H1 (cell line): ENCODE measurements around the gene PELO. TPM values are rescaled to one million over a fixed set of nuclear protein-coding genes. Genes with fewer than 3 reads are reported as not detected.

ENCODE experiments used
- CTCF ChIA-PET: fragments of 300-600 bp; sonication (Branson Sonifier 250); formaldehyde crosslinking; loops from one replicate; lab custom pipeline; 2021; ENCODE audit not compliant: partially characterized antibody; lab: Charles Lee
- POLR2A ChIA-PET: fragments of 300-600 bp; sonication (Branson Sonifier 250); formaldehyde crosslinking; loops from one replicate; lab custom pipeline; 2021; ENCODE audit warnings: inconsistent platforms; ENCODE audit not compliant: partially characterized antibody; lab: Charles Lee
- DNase-seq, 2 experiments: peaks; one replicate each; pipeline versions ENCODE4 v3.0.0 to v3.0.0-alpha.2; 2010 to 2022; ENCODE audit warnings: low spot score in 2 of 2, low read depth in 1 of 2, mixed read lengths in 1 of 2
- FAIRE-seq: peaks from 2 replicates; lab custom pipeline; 2011; peaks lifted over from hg19 to GRCh38; lab: Jason Lieb, UNC
- H2AFZ ChIP-seq: 2 replicates; pipeline ENCODE4 v1.8.1; 2012; ENCODE audit warnings: low read length, inconsistent platforms
- H2AK5ac ChIP-seq: 2 replicates; pipeline ENCODE4 v1.6.1; 2013; ENCODE audit warnings: low read depth, low read length
- H2BK120ac ChIP-seq: replicated peaks from 2 replicates; pipeline ENCODE3; 2013; ENCODE audit warnings: low read depth, low read length, inconsistent platforms
- H2BK12ac ChIP-seq: 2 replicates; pipeline ENCODE4 v1.6.1; 2013; ENCODE audit warnings: low read depth, low read length
- H2BK15ac ChIP-seq: 2 replicates; pipeline ENCODE4 v1.6.1; 2013; ENCODE audit warnings: low read length
- H2BK20ac ChIP-seq: 2 replicates; pipeline ENCODE4 v1.6.1; 2013; ENCODE audit warnings: low read length
- H2BK5ac ChIP-seq: 2 replicates; pipeline ENCODE4 v1.6.1; 2013; ENCODE audit warnings: low read depth, low read length
- H3K14ac ChIP-seq: 2 replicates; pipeline ENCODE4 v1.6.1; 2013; ENCODE audit warnings: inconsistent platforms; ENCODE audit not compliant: insufficient read length
- H3K18ac ChIP-seq: 2 replicates; pipeline ENCODE4 v1.6.1; 2013; ENCODE audit warnings: low read length; ENCODE audit errors: extremely low read depth
- H3K23ac ChIP-seq: 2 replicates; pipeline ENCODE4 v1.6.1; 2013; ENCODE audit warnings: inconsistent platforms; ENCODE audit not compliant: insufficient read length
- H3K23me2 ChIP-seq: 2 replicates; pipeline ENCODE4 v1.6.1; 2013; ENCODE audit warnings: low read depth, low read length
- H3K27ac ChIP-seq: 2 replicates; pipeline ENCODE4 v1.6.1; 2011; ENCODE audit warnings: low read depth, low read length, inconsistent platforms
- H3K27me3 ChIP-seq, 4 experiments: replicated peaks in 1 of 4; 1 replicate in 1 of 4; 2 replicates in 3 of 4; pipeline versions ENCODE4 v1.6.1 to v1.8.1; 2011 to 2013; ENCODE audit warnings: low read length in 3 of 4, mild to moderate bottlenecking in 3 of 4, inconsistent platforms in 2 of 4, mixed read lengths in 2 of 4, moderate library complexity in 1 of 4; ENCODE audit not compliant: control insufficient read depth in 3 of 4, insufficient read depth in 3 of 4; ENCODE audit errors: extremely low read depth in 1 of 4
- H3K36me3 ChIP-seq, 4 experiments: 2 replicates each; pipeline versions ENCODE4 v1.6.1 to v1.8.1; 2011 to 2013; ENCODE audit warnings: mild to moderate bottlenecking in 4 of 4, low read length in 3 of 4, moderate library complexity in 2 of 4, control low read depth in 1 of 4, inconsistent platforms in 1 of 4; ENCODE audit not compliant: insufficient read depth in 4 of 4, control insufficient read depth in 2 of 4
- H3K4ac ChIP-seq: replicated peaks from 2 replicates; pipeline ENCODE3; 2013; ENCODE audit warnings: low read length, low read depth, mixed read lengths, inconsistent platforms; ENCODE audit not compliant: insufficient read length
- H3K4me1 ChIP-seq, 4 experiments: replicated peaks in 1 of 4; 1 replicate in 1 of 4; 2 replicates in 3 of 4; pipeline versions ENCODE4 v1.6.1 to v1.8.1; 2011 to 2013; ENCODE audit warnings: low read length in 3 of 4, inconsistent platforms in 2 of 4, mixed read lengths in 1 of 4; ENCODE audit not compliant: insufficient read depth in 4 of 4, control insufficient read depth in 3 of 4
- H3K4me2 ChIP-seq, 2 experiments: 2 replicates each; pipeline versions ENCODE4 v1.6.1 to v1.8.1; 2011 to 2013; ENCODE audit warnings: low read depth in 2 of 2, low read length in 2 of 2, control low read depth in 1 of 2, inconsistent platforms in 1 of 2, mild to moderate bottlenecking in 1 of 2; ENCODE audit not compliant: insufficient read depth in 1 of 2
- H3K4me3 ChIP-seq, 4 experiments: fragments of 200-600, 300-600 bp in 1 of 4; sonication (generic), shearing (Covaris generic), sonication (Bioruptor Twin) in 1 of 4; 2 replicates each; pipeline versions ENCODE4 v1.5.1 to v1.8.1; 2011 to 2016; ENCODE audit warnings: low read length in 4 of 4, low read depth in 3 of 4, control low read depth in 2 of 4, inconsistent platforms in 2 of 4, mild to moderate bottlenecking in 2 of 4, mixed read lengths in 1 of 4, moderate library complexity in 1 of 4; ENCODE audit not compliant: insufficient read depth in 2 of 4; ENCODE audit errors: extremely low read depth in 1 of 4
- H3K56ac ChIP-seq: replicated peaks from 2 replicates; pipeline ENCODE3; 2013; ENCODE audit warnings: low read depth, mild to moderate bottlenecking, mixed read lengths, low read length, inconsistent platforms; ENCODE audit not compliant: insufficient read length
- H3K79me1 ChIP-seq: 2 replicates; pipeline ENCODE4 v1.6.1; 2013; ENCODE audit warnings: low read depth, low read length, control low read depth
- H3K79me2 ChIP-seq, 2 experiments: 2 replicates each; pipeline versions ENCODE4 v1.6.1 to v1.8.1; 2012 to 2013; ENCODE audit warnings: low read length in 2 of 2, mild to moderate bottlenecking in 2 of 2, inconsistent platforms in 1 of 2; ENCODE audit not compliant: insufficient read depth in 2 of 2, control insufficient read depth in 1 of 2
- H3K9ac ChIP-seq, 4 experiments: replicated peaks in 1 of 4; 1 replicate in 1 of 4; 2 replicates in 3 of 4; pipeline versions ENCODE4 v1.6.1 to v1.8.1; 2011 to 2013; ENCODE audit warnings: low read depth in 3 of 4, low read length in 3 of 4, control low read depth in 2 of 4, mild to moderate bottlenecking in 2 of 4, moderate library complexity in 2 of 4, inconsistent platforms in 1 of 4; ENCODE audit errors: extremely low read depth in 1 of 4
- H3K9me3 ChIP-seq, 2 experiments: 2 replicates each; pipeline versions ENCODE4 v1.6.1 to v1.8.1; 2012 to 2013; ENCODE audit warnings: mild to moderate bottlenecking in 2 of 2, moderate library complexity in 2 of 2, control low read depth in 1 of 2, inconsistent platforms in 1 of 2, low read depth in 1 of 2, low read length in 1 of 2, mixed read lengths in 1 of 2; ENCODE audit not compliant: insufficient read depth in 2 of 2
- H4K20me1 ChIP-seq, 2 experiments: replicated peaks in 1 of 2; 2 replicates each; pipeline versions ENCODE3 to v1.8.1; 2011 to 2013; ENCODE audit warnings: inconsistent platforms in 2 of 2, low read length in 2 of 2, mild to moderate bottlenecking in 1 of 2; ENCODE audit not compliant: insufficient read depth in 2 of 2, control insufficient read depth in 1 of 2
- H4K5ac ChIP-seq: 2 replicates; pipeline ENCODE4 v1.6.1; 2013; ENCODE audit warnings: low read length, low read depth, mixed read lengths, inconsistent platforms; ENCODE audit not compliant: insufficient read length
- H4K8ac ChIP-seq: 2 replicates; pipeline ENCODE4 v1.8.0; 2013; ENCODE audit warnings: mild to moderate bottlenecking, moderate library complexity, low read length, inconsistent platforms; ENCODE audit not compliant: insufficient read depth; ENCODE audit errors: extremely low read depth
- H4K91ac ChIP-seq: replicated peaks from 2 replicates; pipeline ENCODE3; 2013; ENCODE audit warnings: low read length, mixed read lengths, inconsistent platforms; ENCODE audit not compliant: insufficient read length
- ASH2L ChIP-seq: fragments of 200-600, 300-600 bp; sonication (generic); IDR thresholded peaks from one replicate; pipeline ENCODE4 v1.7.1; 2017; ENCODE audit warnings: low read length
- CREB1 ChIP-seq: IDR thresholded peaks from 2 replicates; pipeline ENCODE4 v1.6.1; 2012; ENCODE audit warnings: inconsistent platforms
- EGR1 ChIP-seq: IDR thresholded peaks from 2 replicates; pipeline ENCODE4 v1.6.1; 2011; ENCODE audit warnings: low read depth, low read length, borderline replicate concordance
- EP300 ChIP-seq, 2 experiments: IDR thresholded peaks; 1 replicate in 1 of 2; 2 replicates in 1 of 2; pipeline ENCODE4 v1.6.1; 2011 to 2012; ENCODE audit warnings: low read depth in 2 of 2, low read length in 2 of 2, mild to moderate bottlenecking in 2 of 2, borderline replicate concordance in 1 of 2, inconsistent platforms in 1 of 2, moderate library complexity in 1 of 2
- GTF2F1 ChIP-seq: IDR thresholded peaks from 2 replicates; pipeline ENCODE4 v1.6.1; 2012; ENCODE audit warnings: low read depth, low read length, improper control_type of control experiment, borderline replicate concordance
- KDM4A ChIP-seq: IDR thresholded peaks from one replicate; pipeline ENCODE4 v1.7.1; 2012; ENCODE audit warnings: low read depth, mild to moderate bottlenecking, moderate library complexity, low read length, inconsistent platforms; ENCODE audit not compliant: severe bottlenecking
- POLR2AphosphoS5 ChIP-seq: IDR thresholded peaks from 2 replicates; pipeline ENCODE4 v1.6.1; 2011; ENCODE audit warnings: low read depth, low read length
- RFX5 ChIP-seq: IDR thresholded peaks from 2 replicates; pipeline ENCODE4 v1.6.1; 2011; ENCODE audit warnings: low read depth, low read length, improper control_type of control experiment, borderline replicate concordance
- RNF2 ChIP-seq: fragments of 200-900, 300-1000 bp; sonication (generic); IDR thresholded peaks from 2 replicates; pipeline ENCODE4 v1.7.1; 2016; ENCODE audit warnings: borderline replicate concordance, low read depth, mild to moderate bottlenecking, antibody characterized with exemption, low read length; ENCODE audit not compliant: poor library complexity, severe bottlenecking; ENCODE audit errors: missing control alignments
- SUZ12 ChIP-seq: fragments of 200-600 bp; sonication (generic); IDR thresholded peaks from 2 replicates; pipeline ENCODE4 v1.6.1; 2012; ENCODE audit warnings: mild to moderate bottlenecking, inconsistent platforms, low read length, moderate library complexity, mixed read lengths
- TCF12 ChIP-seq: IDR thresholded peaks from 2 replicates; pipeline ENCODE4 v1.6.1; 2011; ENCODE audit warnings: low read depth, mild to moderate bottlenecking, low read length
- ZNF274 ChIP-seq: IDR thresholded peaks from 2 replicates; pipeline ENCODE4 v1.7.0; 2012; ENCODE audit warnings: low read length, borderline replicate concordance; ENCODE audit errors: extremely low read depth
- WGBS, 2 experiments: shearing (Covaris generic) in 1 of 2; methylation state at CpG; one replicate each; pipeline versions ENCODE4 v1.1.6 to v1.1.7; 2013 to 2015; ENCODE audit warnings: low lambda C conversion rate in 2 of 2, mixed read lengths in 2 of 2, inconsistent platforms in 1 of 2, low coverage in 1 of 2, missing lambda C conversion rate in 1 of 2; ENCODE audit not compliant: insufficient replicate concordance in 2 of 2, insufficient coverage in 1 of 2, insufficient read length in 1 of 2; ENCODE audit errors: extremely low coverage in 1 of 2, missing lambda C conversion rate in 1 of 2; 5-methylcytosine and 5-hydroxymethylcytosine counted together
- polyA plus RNA-seq, 7 experiments: library from polyadenylated mRNA; depleted of rRNA in 3 of 7; stranded (reverse) in 5 of 7; unstranded in 2 of 7; fragments of >200 nt in 5 of 7; fragments of 200-250 nt in 2 of 7; gene quantifications; 1 replicate in 5 of 7; 2 replicates in 1 of 7; 4 replicates in 1 of 7; pipeline versions ENCODE4 v1.2.1 to v1.2.3, GENCODE V29; 2011 to 2013; ENCODE audit warnings: missing spikeins in 2 of 7, mixed read lengths in 2 of 7
- total RNA-seq: library from RNA; stranded (reverse); fragmentation: NEBNext Ultra II Directional; extraction: Animal tissue kit (Norgen Biotek cat#: 25700); gene quantifications from 2 replicates; pipeline ENCODE4 v1.2.1, GENCODE V29; 2021

The PELO gene
- total and polyA plus RNA-seq, 2 of the 8 experiments (the other 6 are each of a cell fraction or from before 2014, with no cell fraction given) = 10.8 to 18.5 TPM

- Histone ChIP-seq H3K9me3 (no peaks in the 10 kb centered on the region; a peak in 1 of 4 replicates), H3K56ac (no peak overlapping the region), H3K4me3 (no peak overlapping the region), H3K4ac (no peak overlapping the region), H3K9ac (no peak overlapping the region), H2BK5ac (no peak overlapping the region), H2AFZ (no peak overlapping the region), H3K79me2 (no peaks in the 10 kb centered on the region), H3K27ac (no peak overlapping the region), H4K91ac (no peak overlapping the region), H4K5ac (no peak overlapping the region), H2AK5ac (no peak overlapping the region), H3K23me2 (no peaks in the 10 kb centered on the region), H3K4me2 (no peak overlapping the region), H2BK120ac (no peak overlapping the region), H3K14ac (no peak overlapping the region), H3K4me1 (no peaks in the 10 kb centered on the region), H3K79me1 (no peaks in the 10 kb centered on the region), H2BK20ac (no peak overlapping the region), H3K36me3 (no peaks in the 10 kb centered on the region), H2BK15ac (no peak overlapping the region), H4K20me1 (no peaks in the 10 kb centered on the region), H3K18ac (no peak overlapping the region), H4K8ac (no peak overlapping the region), H3K23ac (no peak overlapping the region), H2BK12ac (no peak overlapping the region), H3K27me3 (no peaks in the 10 kb centered on the region)
- FAIRE-seq = no peak
- POLR2A ChIA-PET = no interaction called here
- TF ChIP-seq EGR1 = no peak
- no peak for TF ChIP-seq ASH2L
- TF ChIP-seq CREB1 = no peak
- TF ChIP-seq GTF2F1 = no peak
- TF ChIP-seq RNF2 = no peak
- TF ChIP-seq ZNF274 = no peak
- no peak for TF ChIP-seq TCF12
- no peak for TF ChIP-seq RFX5
- no peak for TF ChIP-seq KDM4A
- TF ChIP-seq SUZ12 = no peak
- no peak for TF ChIP-seq EP300 (IDR thresholded peaks at IDR 0.05; ENCODE audit: borderline replicate concordance in 1 of 2, low read depth in 2 of 2, low read length in 2 of 2)
- TF ChIP-seq POLR2AphosphoS5 = no peak
- 96% methylated on average over 1 of the region's 1 CpG; no CpG with 5 or more reads in 1 of the 2 experiments for WGBS, 2 experiments
- CTCF ChIA-PET = no interaction called here
- DNase-seq = no peak
These were observed 40.1 kb downstream of the PELO start for GRCh38 chr5:52827815-52828214.
